Loucy (cell line): ENCODE results near the gene CXCL1.

Experiments used
- CTCF ChIP-seq: fragments of 200-600 bp; sonication (generic); conservative IDR thresholded peaks from 2 replicates; pipeline ENCODE4 v1.5.1; 2014; ENCODE audit warnings: mild to moderate bottlenecking, antibody characterized with exemption, low read length
- EZH2phosphoT487 ChIP-seq: fragments of 200-600 bp; IDR thresholded peaks from 2 replicates; pipeline ENCODE4 v1.6.1; 2018; ENCODE audit warnings: antibody characterized with exemption, mild to moderate bottlenecking, moderate library complexity, borderline replicate concordance

GRCh38 chr4:73917081-73917501 lies 47.9 kb downstream of the CXCL1 start:
- TF ChIP-seq EZH2phosphoT487 (no peak), CTCF (no peak)
